Prostate gland (tissue), 2 donors: Measurements from ENCODE around the gene PIGN. TPM values are rescaled to one million over a fixed set of nuclear protein-coding genes. Genes with fewer than 3 reads are reported as not detected.
A peak's percentile ranks its signal among the peaks of the same experiment; 100 is the strongest.
"Not testable (repeated sequence)": the region's sequence is repeated elsewhere in the genome, so short reads cannot be mapped to it uniquely, and the experiment has no call there.

Source experiments
- DNase-seq: peaks from one replicate; pipeline ENCODE4 v3.0.0-alpha.2; 2019; ENCODE audit warnings: low spot score
- H3K27ac ChIP-seq, 2 donors: fragments of 200-600 bp; sonication (generic); 2 replicates each; pipeline ENCODE4 v1.5.1; 2017 to 2019
- H3K27me3 ChIP-seq: fragments of 200-600 bp; sonication (generic); replicated peaks from 2 replicates; pipeline ENCODE4 v1.5.1; 2019; ENCODE audit not compliant: insufficient read depth
- H3K36me3 ChIP-seq, 2 donors: fragments of 200-600 bp; sonication (generic); 1 replicate in 1 of 2; 2 replicates in 1 of 2; pipeline versions ENCODE4 v1.5.1 to v1.8.1; 2017 to 2019
- H3K4me1 ChIP-seq: fragments of 200-600 bp; sonication (generic); replicated peaks from 2 replicates; pipeline ENCODE4 v1.5.1; 2019
- H3K4me3 ChIP-seq, 2 donors: fragments of 200-600 bp; sonication (generic); 2 replicates each; pipeline ENCODE4 v1.5.1; 2017 to 2019
- H3K9me3 ChIP-seq: fragments of 200-600 bp; sonication (generic); 2 replicates; pipeline ENCODE4 v1.5.1; 2017
- POLR2A ChIP-seq: fragments of 450-650 bp; IDR thresholded peaks from one replicate; pipeline ENCODE4 v1.6.1; 2016; ENCODE audit warnings: antibody characterized with exemption, mild to moderate bottlenecking
- POLR2AphosphoS5 ChIP-seq: sonication (generic); formaldehyde crosslinking; IDR thresholded peaks from one replicate; pipeline ENCODE4 v1.6.1; 2017; ENCODE audit warnings: antibody characterized with exemption
- WGBS: methylation state at CpG from one replicate; pipeline ENCODE4 v1.1.5; 2018; 5-methylcytosine and 5-hydroxymethylcytosine counted together
- intact Hi-C: fragments of 100-400 bp; cut with DNase I; formaldehyde crosslinking; loops from one replicate; pipeline ENCODE4 v1.14.2; 2022
- total RNA-seq, 2 donors: library from RNA; depleted of rRNA; stranded (reverse); fragments of >200 nt; gene quantifications; one replicate each; pipeline ENCODE4 v1.1.0, GENCODE V29; 2016
- TF ChIP-seq, protein P1 (sequence below), 4 experiments: fragments of 200-600 bp in 2 of 4; fragments of 450-650 bp in 2 of 4; sonication (generic) in 2 of 4; IDR thresholded peaks; 1 replicate in 3 of 4; 2 replicates in 1 of 4; pipeline ENCODE4 v1.5.1; 2016 to 2019; ENCODE audit warnings: antibody characterized with exemption in 4 of 4, mild to moderate bottlenecking in 2 of 4, moderate library complexity in 2 of 4

PIGN gene
- total RNA-seq, 2 donors from 2014 or later, result 30.3 to 39.6 TPM

DNA sequence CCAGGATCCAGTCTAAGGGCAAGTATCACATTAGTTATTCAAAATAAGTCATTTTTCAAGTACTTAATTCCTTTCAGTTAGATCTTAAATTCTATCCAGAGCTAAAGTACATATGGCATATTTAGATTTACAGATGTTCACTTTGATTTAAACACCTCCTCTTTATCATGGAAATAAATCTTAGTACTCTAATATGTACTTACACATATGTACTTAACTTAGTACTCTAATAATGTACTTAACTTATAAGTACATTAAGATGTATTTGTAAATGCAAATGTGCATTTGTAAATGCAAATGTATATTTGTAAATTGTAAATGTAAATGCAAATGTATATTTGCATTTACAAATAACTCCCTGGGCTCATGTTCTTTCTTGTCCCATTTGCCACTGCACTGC lies 14.6 kb downstream of the PIGN start:
- no peak for DNase-seq
- H3K9me3 ChIP-seq, result no peaks in the 10 kb centered on the region
- no peak overlapping the region for H3K4me3 ChIP-seq
- H3K27me3 ChIP-seq, result no peaks in the 10 kb centered on the region
- no peak overlapping the region for H3K27ac ChIP-seq
- H3K36me3 ChIP-seq, result no peaks in the 10 kb centered on the region
- no peaks in the 10 kb centered on the region for H3K4me1 ChIP-seq
- TF ChIP-seq POLR2AphosphoS5 (no peak), POLR2A (no peak)
- TF ChIP-seq, protein P1, sequence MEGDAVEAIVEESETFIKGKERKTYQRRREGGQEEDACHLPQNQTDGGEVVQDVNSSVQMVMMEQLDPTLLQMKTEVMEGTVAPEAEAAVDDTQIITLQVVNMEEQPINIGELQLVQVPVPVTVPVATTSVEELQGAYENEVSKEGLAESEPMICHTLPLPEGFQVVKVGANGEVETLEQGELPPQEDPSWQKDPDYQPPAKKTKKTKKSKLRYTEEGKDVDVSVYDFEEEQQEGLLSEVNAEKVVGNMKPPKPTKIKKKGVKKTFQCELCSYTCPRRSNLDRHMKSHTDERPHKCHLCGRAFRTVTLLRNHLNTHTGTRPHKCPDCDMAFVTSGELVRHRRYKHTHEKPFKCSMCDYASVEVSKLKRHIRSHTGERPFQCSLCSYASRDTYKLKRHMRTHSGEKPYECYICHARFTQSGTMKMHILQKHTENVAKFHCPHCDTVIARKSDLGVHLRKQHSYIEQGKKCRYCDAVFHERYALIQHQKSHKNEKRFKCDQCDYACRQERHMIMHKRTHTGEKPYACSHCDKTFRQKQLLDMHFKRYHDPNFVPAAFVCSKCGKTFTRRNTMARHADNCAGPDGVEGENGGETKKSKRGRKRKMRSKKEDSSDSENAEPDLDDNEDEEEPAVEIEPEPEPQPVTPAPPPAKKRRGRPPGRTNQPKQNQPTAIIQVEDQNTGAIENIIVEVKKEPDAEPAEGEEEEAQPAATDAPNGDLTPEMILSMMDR (IDR thresholded peaks at IDR 0.05), result no peak
- intact Hi-C loops, result no loop called here

DNA sequence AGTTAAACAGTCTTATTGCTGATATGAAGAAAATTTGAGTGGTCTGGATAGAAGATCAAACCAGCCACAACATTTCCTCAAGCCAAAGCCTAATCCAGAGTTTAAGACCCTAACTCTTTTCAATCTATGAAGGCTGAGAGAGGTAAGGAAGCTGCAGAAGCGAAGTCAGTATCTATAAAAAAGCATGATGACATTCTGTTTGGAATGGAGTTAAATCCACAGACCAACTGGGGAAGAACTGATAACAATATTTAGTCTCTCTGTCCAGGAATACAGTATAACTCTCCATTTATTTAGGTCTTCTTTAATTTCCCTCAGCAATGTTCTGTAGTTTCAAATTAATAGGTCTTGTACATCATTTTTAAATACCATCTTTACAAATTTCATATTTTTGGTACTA lies 16.0 kb downstream of the PIGN start:
- TF ChIP-seq POLR2AphosphoS5, result no peak
- TF ChIP-seq, protein P1 (IDR thresholded peaks at IDR 0.05), result no peak
- no peak for TF ChIP-seq POLR2A
- intact Hi-C loops, result no loop called here
- Histone ChIP-seq H3K9me3 (no peaks in the 10 kb centered on the region), H3K4me1 (no peaks in the 10 kb centered on the region), H3K27ac (no peak overlapping the region), H3K27me3 (no peaks in the 10 kb centered on the region), H3K36me3 (no peaks in the 10 kb centered on the region), H3K4me3 (no peak overlapping the region)
- DNase-seq, result no peak
- WGBS, result 77% methylated on average over 1 of the region's 1 CpG

DNA sequence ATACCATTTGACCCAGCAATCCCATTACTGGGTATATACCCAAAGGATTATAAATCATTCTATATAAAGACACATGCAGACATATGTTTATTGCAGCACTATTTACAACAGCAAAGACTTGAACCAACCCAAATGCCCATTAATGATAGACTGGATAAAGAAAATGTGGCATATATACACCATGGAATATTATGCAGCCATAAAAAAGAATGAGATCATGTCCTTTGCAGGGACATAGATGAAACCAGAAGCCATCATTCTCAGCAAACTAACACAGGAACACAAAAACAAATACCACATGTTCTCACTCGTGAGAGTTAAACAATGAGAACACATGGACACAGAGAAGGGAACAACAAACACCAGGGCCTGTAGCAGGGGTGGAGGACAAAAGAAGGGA lies 20.3 kb downstream of the PIGN start:
- peak; percentile 61 for TF ChIP-seq POLR2AphosphoS5
- intact Hi-C loops, result not testable (repeated sequence)
- 65% methylated on average over 1 of the region's 1 CpG for WGBS

DNA sequence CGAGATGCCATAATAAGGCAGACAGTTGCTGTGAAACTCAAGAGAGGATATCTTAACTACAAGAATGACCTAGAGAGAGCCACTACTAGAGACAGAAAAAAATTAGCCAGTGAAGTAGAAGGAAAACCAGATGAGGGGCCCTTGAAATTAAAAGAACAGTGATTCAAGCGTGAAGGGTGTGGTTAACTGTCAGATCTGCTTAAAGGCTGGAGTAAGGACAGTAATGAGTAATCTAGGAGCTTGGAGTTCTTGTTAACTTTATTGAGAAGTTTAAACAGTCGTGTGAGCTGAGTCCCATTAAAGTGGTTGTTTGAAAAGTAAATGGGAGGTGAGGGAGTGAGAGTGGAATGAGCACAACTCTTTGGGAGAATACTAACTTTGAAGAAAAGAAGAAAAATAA lies 21.3 kb downstream of the PIGN start:
- Histone ChIP-seq H3K27me3 (no peaks in the 10 kb centered on the region), H3K36me3 (no peaks in the 10 kb centered on the region), H3K27ac (peak overlapping the region in 1 of 2 donors; percentile 48), H3K9me3 (no peaks in the 10 kb centered on the region), H3K4me3 (no peak overlapping the region), H3K4me1 (no peaks in the 10 kb centered on the region)
- intact Hi-C loops, result no loop called here
- DNase-seq, result no peak
- TF ChIP-seq POLR2AphosphoS5 (peak; percentile 8), POLR2A (no peak)
- 73% methylated on average over 3 of the region's 3 CpGs for WGBS

More for the DNA sequence above, 20.3 kb downstream of the PIGN start:
- peak overlapping the region in 1 of 2 donors; percentile 48 for H3K27ac ChIP-seq
- H3K4me1 ChIP-seq, H3K27me3 ChIP-seq, H3K9me3 ChIP-seq, H3K4me3 ChIP-seq, H3K36me3 ChIP-seq: not testable (repeated sequence)
- peak; percentile 13 for DNase-seq

DNA sequence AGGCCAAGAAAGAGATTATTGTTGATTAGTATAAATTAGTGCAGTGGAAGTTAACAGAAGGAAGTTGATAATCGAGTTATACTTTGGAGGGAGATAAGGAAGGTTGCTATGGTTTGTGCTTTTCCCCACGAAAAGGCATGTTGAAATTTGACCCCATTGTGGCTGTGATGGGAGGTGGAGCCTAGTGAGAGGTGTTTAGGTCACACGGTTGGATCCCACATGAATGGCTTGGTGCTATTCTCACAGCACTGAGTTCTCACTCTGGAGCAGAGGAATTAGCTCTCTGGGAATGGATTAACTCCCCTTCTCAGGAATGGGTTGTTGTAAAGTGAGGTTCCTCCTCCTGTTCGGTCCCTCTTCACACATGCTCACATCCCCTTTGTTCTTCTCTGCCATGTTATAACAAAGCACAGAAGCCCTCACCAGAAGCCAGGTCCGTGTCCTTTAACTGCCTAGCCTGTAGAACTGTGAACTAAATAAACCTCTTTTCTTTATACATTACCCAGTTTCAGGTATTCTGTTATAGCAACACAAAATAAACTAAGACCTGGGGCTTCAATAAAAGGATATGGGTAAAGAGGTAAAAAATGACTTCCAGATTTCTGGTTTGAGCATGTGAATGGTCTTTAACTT lies 21.9 kb downstream of the PIGN start:
- TF ChIP-seq POLR2AphosphoS5, result no peak
- no peak for DNase-seq
- H3K27ac ChIP-seq, result no peak overlapping the region
- intact Hi-C loops, result no loop called here
- no peaks in the 10 kb centered on the region for H3K36me3 ChIP-seq
- no peaks in the 10 kb centered on the region for H3K4me1 ChIP-seq
- 71% methylated on average over 5 of the region's 5 CpGs for WGBS
- H3K4me3 ChIP-seq, result no peak overlapping the region
- H3K9me3 ChIP-seq, result no peaks in the 10 kb centered on the region
- no peaks in the 10 kb centered on the region for H3K27me3 ChIP-seq

DNA sequence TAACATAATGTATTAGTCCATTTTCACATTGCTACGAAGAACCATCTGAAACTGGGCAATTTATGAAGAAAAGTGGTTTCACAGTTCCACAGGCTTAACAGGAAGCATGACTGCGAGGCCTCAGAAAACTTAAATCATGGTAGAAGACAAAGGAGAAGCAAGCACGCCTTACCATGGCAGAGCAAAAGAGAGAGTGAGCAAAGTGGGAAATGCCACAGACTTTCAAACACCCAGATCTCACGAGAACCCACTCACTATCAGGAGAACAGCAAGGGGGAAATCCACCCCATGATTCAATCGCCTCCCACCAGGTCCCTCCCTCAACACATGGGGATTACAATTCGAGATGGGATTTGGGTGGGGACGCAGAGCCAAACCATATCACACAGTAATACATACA lies 22.5 kb downstream of the PIGN start:
- no peak overlapping the region for H3K27ac ChIP-seq
- intact Hi-C loops, result no loop called here
- no peaks in the 10 kb centered on the region for H3K36me3 ChIP-seq
- no peaks in the 10 kb centered on the region for H3K9me3 ChIP-seq
- 95% methylated on average over 7 of the region's 7 CpGs for WGBS
- no peak for DNase-seq
- no peaks in the 10 kb centered on the region for H3K27me3 ChIP-seq
- no peaks in the 10 kb centered on the region for H3K4me1 ChIP-seq
- TF ChIP-seq, protein P1 (IDR thresholded peaks at IDR 0.05), result no peak
- H3K4me3 ChIP-seq, result no peak overlapping the region
